Muscle of arm (tissue), 12 donors: ENCODE data around the gene HIPK2. TPM values are rescaled to one million over a fixed set of nuclear protein-coding genes. Genes with fewer than 3 reads are reported as not detected.
"Not testable (repeated sequence)": the region's sequence is repeated elsewhere in the genome, so short reads cannot be mapped to it uniquely, and the experiment has no call there.

Experiments used
- DNase-seq: peaks from one replicate; pipeline ENCODE4 v3.0.0-alpha.2; 2013
- polyA plus RNA-seq, 12 donors: library from polyadenylated mRNA; unstranded; fragments of 120-200 nt; gene quantifications; one replicate each; pipeline ENCODE4 v1.2.1, GENCODE V29; 2013; ENCODE audit not compliant: insufficient read length in 12 of 12

The HIPK2 gene
- polyA plus RNA-seq, 12 donors = 9.7 to 65.7 (median 12.3) TPM

DNA sequence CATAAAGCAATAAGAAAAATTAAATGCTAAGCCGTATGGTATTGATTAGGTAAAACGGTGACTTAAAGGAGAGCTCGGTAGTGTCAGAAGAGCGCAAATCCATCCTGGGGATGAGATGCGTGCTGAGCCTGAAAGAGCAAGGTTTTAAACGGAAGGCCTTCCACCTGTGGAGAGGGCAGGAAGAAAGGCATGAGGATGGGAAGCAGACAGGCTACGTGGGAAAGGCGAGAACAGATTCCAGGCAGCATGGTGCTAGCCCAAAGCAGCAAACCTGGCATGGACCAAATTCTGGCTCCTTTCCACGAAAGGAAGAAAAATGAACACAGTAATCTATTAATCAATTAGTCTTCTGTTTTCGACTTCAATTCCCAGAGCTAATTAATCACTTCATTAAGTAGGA lies 103.5 kb downstream of the HIPK2 start:
- no peak for DNase-seq

DNA sequence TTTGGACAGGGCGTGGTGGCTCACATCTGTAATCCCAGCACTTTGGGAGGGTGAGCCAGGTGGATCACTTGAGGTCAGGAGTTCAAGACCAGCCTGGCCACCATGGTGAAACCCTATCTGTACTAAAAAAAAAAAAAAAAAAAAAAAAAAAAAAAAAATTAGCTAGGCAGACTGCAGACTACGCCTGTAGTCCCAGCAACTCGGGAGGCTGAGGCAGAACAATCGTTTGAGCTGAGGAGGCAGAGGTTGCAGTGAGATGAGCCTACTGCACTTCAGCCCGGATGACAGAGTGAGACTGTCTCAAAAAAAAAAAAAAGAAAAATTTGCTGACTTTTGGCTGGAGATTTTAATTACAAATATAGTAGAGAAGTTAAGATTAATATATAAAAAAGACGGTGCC lies 104.0 kb downstream of the HIPK2 start:
- no peak for DNase-seq

DNA sequence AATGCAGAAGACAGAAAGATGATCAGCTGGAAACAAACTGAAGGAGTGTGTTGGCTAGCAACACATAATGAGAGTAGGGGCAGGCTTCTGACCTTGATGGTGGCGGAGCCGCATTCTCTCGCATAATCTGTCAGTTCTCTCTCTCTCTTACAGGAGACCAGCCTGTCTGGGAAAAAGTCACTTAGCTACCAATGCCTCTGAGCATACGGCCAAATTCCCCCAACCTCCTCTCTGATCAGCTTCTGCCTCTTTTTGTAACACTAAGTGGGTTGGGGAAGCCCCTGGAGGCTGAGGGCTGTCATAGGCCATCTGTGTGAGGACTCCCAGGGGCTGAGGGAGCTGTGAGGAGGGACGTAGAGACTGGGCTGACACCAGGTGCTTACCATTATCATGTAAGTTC lies 104.6 kb downstream of the HIPK2 start:
- DNase-seq = no peak

DNA sequence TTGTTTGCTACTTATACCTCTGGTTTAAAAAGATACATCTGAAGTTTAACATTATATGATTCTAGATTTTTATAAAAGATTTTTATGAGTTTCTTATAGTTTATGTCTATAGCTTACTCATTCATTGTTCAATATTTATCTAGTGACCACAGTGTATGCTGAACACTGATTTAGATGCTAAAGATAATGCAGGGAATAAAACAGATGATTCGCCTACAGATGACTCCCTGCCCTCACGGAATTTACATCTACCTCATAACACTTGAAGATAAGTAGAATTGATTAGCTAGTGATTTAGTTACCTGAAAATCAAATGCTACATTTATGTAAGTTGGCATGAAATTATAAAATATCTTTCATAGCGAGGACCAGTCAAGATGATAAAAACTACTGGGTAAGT lies 105.8 kb downstream of the HIPK2 start:
- DNase-seq = no peak

DNA sequence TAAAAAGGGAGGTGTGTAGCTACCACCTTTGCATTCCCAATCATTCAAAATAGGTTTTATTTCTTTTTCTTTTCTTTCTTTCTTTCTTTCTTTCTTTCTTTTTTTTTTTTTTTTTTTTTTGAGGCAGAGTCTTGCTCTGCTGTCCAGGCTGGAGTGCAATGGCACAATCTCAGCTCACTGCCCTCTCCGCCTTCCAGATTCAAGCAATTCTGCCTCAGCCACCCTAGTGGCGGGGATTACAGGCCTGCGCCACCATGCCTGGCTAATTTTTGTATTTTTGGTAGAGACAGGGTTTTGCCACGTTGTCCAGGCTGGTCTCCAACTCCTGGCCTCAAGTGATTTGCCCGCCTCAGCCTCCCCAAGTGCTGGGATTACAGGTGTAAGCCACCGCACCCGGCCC lies 107.1 kb downstream of the HIPK2 start:
- DNase-seq = not testable (repeated sequence)

DNA sequence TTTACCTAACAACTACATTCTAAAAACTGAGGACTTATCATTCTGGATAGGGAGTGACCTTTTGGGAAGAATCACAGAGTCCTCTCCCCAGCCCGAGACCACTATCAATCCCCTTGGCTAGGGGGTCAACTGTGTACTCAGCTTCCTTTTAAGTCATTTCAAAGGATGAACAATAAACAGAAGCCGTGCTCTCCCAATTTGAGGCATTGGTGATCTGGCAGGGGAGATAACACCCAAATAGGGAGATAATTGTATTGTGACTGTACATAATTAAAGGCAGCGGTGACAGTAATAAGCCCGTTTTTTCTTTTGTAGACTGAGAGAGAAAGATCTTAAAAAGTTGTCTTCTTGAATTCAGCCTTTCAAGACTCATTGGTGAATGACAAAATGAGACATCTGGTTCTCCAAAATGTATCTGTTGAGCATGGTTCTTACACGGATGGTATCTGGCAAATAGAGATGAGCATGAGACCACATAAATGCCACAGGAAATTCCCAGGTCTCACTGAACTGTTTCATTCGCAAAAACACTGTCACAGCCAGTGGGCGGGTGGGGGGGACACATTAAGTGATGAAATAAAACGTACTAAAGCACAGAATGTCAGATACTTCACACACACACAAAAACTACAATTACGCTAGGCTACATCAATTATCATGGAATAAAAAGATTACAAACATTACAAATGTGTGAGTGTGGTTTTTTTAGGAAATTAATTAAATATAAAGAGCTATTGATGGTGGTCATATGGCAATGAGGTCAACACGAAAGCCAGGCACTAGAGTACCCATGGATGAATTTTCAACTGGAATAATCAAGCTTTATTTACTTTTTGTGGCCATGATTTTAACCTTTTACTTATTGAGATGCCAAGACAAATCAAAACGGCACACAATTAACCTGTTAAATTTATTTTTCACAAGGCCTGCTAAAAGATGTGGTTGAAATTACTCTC lies 108.4 kb downstream of the HIPK2 start:
- no peak for DNase-seq

DNA sequence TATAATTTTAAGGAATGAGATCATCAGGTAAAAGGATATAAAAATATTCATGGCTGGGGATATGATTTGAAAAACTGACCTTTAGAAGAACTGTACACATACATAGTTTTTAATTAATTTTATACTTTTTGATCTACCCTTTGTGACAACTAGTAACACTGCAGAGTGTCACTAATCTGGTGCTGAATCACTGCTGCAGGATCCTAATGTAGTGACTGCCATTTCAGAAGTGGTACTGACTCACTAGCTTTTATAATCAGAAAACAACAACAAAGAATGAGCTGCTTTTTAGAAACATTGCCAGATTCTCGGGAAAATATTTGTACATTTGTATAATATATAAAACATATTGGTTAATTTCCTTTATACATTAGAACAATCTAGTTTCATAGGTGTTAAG lies 110.4 kb downstream of the HIPK2 start:
- no peak for DNase-seq

DNA sequence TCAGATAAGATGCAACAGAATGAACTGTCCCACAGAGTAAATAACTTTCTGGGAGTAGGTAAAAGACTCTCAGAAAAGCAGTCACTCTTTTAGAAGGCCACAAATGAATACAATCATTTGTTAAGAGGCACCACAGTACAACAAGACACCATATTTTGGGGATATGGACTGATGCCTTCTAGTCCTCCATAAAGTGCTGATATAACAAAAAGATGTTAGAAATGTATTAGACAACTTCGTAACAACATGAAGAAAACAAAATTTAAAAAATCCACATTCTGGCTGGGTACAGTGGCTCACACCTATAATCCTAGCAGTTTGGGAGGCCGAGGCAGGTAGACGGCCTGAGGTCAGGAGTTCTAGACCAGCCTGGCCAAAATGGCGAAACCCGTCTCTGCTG lies 111.3 kb downstream of the HIPK2 start:
- DNase-seq = no peak

DNA sequence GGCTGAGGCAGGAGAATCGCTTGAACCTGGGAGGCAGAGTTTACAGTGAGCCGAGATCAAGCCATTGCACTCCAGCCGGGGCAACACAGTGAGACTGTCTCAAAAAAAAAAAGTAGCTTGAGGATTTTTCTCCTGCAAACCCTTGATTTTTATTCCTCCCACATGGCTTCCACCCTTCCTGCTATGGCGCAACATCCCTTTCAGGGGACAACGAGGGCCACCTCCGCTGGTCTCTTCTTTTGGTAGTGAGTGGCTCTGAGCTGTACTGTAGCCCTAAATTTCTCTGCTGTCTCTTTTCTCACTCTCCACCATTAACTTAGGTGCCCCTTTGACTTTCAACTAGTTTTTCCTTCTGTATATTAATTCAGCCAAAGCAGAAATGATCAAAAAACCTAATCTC lies 113.4 kb downstream of the HIPK2 start:
- DNase-seq = no peak

DNA sequence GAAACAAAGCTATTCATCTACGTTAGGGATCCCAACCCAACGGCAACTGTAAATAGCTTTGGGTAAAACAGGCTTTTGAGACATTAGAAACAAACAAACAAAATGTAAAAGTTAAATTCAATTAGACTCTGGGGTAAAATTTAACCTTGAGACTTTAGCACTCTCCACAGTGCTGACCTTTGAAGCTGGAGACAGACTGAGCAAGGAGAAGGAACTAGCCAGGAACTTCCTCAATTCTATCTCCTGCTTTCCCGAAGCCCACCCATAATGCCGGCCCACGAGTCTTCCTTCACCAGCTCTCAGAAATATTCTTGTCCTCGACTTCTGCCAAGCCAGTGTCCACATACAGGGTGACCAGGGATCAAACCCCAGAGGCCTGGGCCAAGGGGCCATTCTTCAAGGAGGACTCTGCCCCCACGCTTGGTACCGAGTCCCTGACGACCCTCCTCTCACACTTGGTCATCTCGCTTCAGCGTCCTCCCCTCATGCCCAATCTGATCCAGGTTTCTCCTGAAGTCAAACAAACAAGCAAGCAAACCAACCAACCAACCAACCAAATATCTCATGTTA lies 114.1 kb downstream of the HIPK2 start:
- DNase-seq = no peak

DNA sequence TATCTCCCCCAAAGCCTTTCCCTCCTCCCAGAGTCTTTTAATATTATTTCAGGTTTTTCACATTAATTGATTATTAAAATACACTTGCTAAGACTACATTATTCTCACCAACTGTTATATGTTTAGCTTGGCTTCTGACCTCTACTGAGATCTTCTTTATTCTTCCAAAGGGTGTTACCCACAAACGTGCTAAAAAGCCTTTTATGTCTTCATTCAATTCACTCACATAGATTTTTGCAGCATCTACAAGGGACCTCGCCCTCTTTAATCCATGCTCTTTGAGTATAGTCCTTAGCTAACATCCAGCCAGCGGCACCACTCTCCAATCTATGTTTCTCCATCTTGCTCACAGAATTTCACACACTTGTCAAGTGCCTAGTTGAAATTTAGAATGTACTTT lies 115.9 kb downstream of the HIPK2 start:
- no peak for DNase-seq

DNA sequence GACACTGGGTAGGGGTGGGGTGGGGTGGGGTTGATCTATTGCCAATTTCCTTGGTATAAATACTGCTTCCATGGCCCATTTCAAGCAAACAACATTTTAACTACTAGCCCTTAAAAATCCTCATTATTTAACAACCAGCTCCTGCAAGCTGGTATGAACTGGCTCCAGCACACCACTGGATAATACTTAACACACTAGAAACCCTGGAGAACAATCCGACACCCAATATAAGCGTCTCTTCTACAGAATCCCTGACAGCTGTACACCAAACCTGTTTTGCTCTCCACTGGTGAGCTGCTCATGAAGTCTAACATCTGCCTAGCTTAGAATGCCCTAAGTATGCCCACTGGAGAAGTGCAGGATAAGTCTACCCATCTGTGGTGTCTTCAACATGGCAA lies 116.8 kb downstream of the HIPK2 start:
- DNase-seq = no peak

DNA sequence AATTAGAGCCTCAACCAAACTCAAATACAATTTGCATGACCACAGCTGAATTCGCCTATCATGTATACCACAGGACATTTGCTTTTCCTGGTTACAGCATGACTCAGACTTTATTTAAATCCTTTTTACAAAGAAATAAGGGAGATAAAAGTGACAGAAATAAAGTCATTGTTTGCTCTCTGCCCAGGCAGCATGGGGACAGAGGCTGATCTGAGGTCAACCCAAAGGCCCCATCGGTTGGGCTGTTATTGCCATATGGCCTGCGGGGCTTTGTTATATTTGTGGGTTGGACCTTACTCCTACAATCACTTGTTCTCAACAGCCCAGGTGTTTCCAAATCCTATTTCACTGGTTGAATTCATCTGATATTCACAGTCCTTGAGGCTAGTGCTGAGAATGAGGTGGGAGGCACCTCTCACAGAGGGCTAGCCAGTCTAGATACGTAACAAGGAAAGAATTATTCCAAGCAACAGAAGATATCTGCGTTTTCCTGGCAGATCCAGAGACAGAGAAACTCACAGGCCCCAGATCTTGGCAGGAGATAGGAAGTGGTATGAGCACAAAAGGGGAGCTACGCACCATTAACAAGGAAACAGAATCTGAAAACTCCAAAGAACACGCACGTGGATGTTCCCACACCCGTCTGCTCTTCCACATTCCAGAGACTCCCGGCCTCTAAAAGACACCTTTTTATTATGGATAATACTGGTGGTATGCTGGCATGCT lies 117.3 kb downstream of the HIPK2 start:
- DNase-seq = no peak

DNA sequence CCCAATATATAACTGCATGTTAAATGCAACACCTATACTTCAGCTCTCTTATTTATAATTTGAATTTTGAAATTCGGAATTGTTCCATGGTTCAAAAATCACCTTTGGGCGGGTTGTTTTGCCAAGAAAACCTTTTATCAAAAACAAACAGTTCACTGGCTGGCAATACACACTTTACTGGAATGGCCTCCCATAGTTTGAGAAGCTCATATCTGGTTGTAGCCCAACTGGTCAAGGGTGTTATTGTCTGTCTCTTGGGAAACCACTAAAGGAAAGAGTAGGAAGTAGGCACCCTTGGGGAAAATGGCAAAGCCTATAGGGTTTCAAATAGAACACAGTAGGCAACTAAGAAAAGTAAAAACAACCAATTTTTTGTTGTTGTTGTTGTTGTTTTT lies 117.9 kb downstream of the HIPK2 start:
- DNase-seq = no peak

DNA sequence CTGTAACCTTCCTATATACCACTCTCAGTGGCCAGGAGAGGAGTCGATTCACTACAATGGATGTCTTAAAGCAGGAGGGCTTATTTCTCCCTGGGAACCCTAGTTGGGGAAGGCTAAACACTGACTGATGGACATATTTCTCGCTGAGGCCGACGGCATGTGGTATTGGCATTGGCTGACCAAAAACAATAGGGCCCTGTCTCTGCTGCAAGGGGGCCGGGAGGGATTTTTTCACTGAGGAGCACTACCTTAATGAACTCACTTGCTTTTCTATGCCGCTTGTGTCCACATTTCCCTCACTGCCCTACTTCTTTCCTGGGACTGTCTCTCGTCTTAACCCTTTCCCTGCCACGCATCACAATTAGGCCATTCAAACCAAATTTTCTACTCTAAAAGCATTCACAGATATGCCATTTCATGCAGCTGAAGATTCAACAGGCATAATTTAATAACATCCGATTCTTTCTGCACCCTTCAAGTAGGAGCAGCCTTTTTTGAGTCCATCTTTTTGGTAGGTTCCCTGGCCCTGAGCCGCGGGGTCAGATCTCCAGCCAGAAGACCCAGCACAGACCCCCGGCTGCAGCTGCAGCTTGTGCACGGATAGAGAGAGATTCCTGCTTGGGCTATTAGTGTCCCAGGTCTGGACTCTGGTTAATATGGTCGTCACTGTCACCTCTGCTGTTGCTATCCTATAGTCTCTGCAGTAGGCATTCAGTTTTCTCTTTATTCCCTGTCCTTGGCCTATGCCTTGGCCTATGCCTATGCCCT lies 118.7 kb downstream of the HIPK2 start:
- no peak for DNase-seq

DNA sequence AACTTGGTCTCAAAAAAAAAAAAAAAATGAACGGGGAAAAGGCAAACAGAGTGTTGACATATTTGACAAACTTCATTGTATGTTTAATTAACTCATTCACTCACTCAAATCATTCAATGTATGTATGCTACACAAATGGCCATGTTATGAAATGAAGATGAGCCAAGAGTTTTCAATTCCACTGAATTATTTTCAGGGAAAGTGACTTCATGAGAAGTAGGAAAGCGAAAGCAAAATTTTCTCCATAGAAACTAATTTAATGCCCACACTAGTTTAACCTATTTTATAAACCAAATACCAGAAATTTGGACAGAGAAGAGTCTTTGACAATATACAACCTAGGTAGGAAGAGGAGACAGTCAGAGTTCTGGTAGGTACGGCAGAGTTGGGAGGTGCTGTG lies 119.5 kb downstream of the HIPK2 start:
- no peak for DNase-seq

DNA sequence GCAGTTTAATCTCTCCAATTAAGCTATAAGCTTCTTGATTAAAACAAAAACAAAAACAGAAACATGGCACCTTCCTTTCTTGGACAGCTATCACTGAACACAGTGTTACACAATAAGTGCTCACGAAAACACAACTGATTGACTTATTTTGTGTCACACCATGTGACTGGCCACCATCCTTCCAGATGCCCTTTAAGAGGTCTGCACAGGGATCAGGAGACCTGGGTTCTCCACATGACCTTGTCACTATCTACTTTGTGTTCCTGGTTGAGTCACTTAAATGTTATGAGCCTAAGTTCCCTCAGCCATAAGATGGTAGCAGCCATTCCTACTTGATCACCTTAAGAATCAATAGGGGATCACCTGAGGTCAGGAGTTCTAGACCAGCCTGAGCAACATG lies 120.1 kb downstream of the HIPK2 start:
- DNase-seq = no peak

DNA sequence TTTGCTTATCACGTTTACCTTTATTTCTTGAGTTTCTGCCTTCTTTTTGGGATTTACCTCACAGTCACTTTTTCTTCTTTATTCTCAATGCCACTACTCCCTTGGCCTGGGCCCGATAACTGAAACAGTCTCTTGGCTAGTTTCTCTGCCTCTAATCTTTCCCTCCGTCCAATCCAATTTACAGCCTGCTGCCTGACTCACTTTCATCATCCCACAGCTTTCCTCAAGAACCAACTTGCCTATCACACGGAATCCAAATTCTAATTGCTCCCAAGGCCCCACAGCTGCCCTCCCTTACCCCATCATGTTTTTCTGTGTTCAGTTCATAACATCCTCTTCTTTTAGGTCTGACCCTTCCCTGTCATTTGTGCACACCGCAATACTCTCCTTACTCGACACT lies 121.4 kb downstream of the HIPK2 start:
- no peak for DNase-seq

DNA sequence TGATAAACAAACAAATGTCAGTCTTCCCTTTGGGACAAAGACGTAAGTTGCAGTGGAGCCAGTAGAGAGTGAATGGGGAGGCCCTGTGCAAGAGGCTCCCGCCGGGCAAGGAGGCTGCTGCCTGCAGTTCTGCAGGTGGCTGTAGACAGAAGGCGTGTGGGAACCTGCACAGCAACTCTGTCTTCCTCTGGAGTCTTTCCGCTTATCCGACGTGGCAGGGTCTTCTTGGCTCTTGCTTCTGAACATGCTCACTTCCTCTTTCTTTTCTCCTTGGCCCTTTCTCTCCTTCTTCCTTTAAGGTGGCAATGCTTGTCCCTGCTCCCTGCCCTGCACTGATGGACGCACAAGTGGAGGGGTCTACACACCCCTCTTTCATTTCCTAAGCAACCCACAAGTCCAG lies 122.5 kb downstream of the HIPK2 start:
- no peak for DNase-seq

DNA sequence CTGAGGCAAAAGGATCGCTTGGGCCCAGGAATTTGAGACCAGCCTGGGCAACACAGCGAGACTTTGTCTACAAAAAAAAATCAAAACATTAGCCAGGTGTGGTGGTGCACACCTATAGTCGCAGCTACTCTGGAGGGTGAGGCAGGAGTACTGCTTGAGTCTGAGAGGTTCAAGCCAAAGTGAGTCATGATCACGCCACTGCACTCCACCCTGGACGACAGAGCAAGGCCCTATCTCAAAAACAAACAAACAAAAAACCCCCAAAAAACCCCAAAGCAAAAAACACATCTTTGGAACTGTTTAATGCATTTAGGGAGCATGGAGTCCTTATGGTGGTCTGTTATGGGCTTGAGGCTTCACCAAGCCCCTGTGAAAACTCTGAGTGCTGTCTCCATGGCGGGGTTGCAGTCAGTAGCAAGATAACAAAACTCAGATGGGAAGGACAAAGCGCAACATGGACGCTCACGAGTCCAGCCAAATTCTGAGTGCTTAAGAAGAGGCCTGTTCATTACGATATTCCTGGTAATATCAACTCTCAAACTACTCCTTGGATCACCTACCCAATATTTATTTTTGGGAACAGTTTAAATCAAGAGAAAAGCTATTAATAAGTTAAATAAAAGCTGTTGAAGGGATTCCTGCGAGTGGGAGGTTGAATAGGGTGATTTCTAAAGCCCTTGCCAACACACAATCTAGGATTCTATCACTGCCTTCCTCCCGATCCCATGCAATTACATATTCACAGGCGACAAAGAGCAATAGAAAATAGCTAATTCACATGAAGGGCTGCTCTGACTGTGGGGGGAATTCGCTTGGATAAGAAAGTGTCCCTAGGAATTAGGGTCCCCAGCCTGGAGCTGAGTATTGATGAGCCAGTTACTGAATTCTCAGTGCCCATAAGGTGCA lies 123.3 kb downstream of the HIPK2 start:
- DNase-seq = no peak

DNA sequence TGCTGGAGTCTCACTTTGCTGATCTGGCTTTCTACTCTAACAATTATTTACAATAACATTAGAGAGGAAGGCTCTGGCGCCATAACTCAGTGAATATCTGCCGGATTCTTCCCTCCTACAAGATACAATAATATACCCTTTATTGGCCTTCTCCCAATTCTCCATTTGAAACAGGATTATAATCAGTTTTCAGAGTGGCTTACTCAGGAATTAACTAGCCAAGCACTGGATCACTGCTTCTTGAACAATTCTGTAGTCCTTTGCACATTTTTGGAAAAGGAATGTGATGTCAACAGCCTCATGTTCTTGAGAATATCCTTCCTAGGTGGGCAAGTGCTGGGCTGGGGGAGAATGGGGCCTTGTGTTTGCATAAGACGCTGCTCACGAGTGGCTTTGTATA lies 125.9 kb downstream of the HIPK2 start:
- DNase-seq = no peak
